Osteoblast (primary cell): ENCODE data around the gene SHANK3. TPM values are rescaled to one million over a fixed set of nuclear protein-coding genes. Genes with fewer than 3 reads are reported as not detected.

Experiments used
- DNase-seq: peaks from one replicate; pipeline ENCODE4 v3.0.0; 2011; ENCODE audit warnings: low spot score, mixed read lengths; ENCODE audit not compliant: insufficient read length; ENCODE audit errors: missing footprints
- H2AFZ ChIP-seq: 2 replicates; pipeline ENCODE4 v1.6.0; 2011; ENCODE audit warnings: mild to moderate bottlenecking, low read length
- H3K27ac ChIP-seq: 2 replicates; pipeline ENCODE4 v1.5.1; 2011; ENCODE audit warnings: mild to moderate bottlenecking, low read depth, low read length, moderate library complexity
- H3K27me3 ChIP-seq: 2 replicates; pipeline ENCODE4 v1.6.0; 2012; ENCODE audit warnings: mild to moderate bottlenecking, control low read depth, inconsistent platforms, low read length, moderate library complexity; ENCODE audit not compliant: insufficient read depth
- H3K36me3 ChIP-seq: 2 replicates; pipeline ENCODE4 v1.5.1; 2011; ENCODE audit warnings: mild to moderate bottlenecking, low read length, control low read depth, moderate library complexity; ENCODE audit not compliant: insufficient read depth
- H3K4me1 ChIP-seq: 2 replicates; pipeline ENCODE4 v1.5.1; 2011; ENCODE audit warnings: mild to moderate bottlenecking, low read length, control low read depth, moderate library complexity; ENCODE audit not compliant: insufficient read depth
- H3K4me2 ChIP-seq: 2 replicates; pipeline ENCODE4 v1.6.0; 2011; ENCODE audit warnings: mild to moderate bottlenecking, low read length; ENCODE audit not compliant: insufficient read depth
- H3K4me3 ChIP-seq: fragments of 200-600 bp; sonication (generic); 3 replicates; pipeline ENCODE4 v1.5.1; 2012; ENCODE audit warnings: mild to moderate bottlenecking, low read length, inconsistent platforms; ENCODE audit not compliant: insufficient read depth
- H3K79me2 ChIP-seq: 2 replicates; pipeline ENCODE4 v1.6.0; 2012; ENCODE audit warnings: mild to moderate bottlenecking, low read length, control low read depth, inconsistent platforms; ENCODE audit not compliant: insufficient read depth
- H3K9me3 ChIP-seq: 2 replicates; pipeline ENCODE4 v1.5.1; 2011; ENCODE audit warnings: low read depth, low read length, control low read depth
- H4K20me1 ChIP-seq: 2 replicates; pipeline ENCODE4 v1.6.0; 2012; ENCODE audit warnings: mild to moderate bottlenecking, low read length, control low read depth; ENCODE audit not compliant: insufficient read depth
- total RNA-seq: library from RNA; depleted of rRNA; stranded (reverse); fragments of >200 nt; gene quantifications from 2 replicates; pipeline ENCODE4 v1.2.3, GENCODE V29; 2012
- TF ChIP-seq, protein P1 (sequence below): IDR thresholded peaks from 2 replicates; pipeline ENCODE4 v1.5.1; 2011; ENCODE audit warnings: mild to moderate bottlenecking, low read depth, low read length, moderate library complexity; ENCODE audit errors: extremely low read depth

Gene SHANK3
- total RNA-seq, 1 donor = 0.36 TPM

- no peaks in the 10 kb centered on the region for H4K20me1 ChIP-seq
- H3K4me2 ChIP-seq = peak overlapping the region; percentile 61
- H3K79me2 ChIP-seq = no peaks in the 10 kb centered on the region
- H3K36me3 ChIP-seq = no peaks in the 10 kb centered on the region
- TF ChIP-seq, protein P1, sequence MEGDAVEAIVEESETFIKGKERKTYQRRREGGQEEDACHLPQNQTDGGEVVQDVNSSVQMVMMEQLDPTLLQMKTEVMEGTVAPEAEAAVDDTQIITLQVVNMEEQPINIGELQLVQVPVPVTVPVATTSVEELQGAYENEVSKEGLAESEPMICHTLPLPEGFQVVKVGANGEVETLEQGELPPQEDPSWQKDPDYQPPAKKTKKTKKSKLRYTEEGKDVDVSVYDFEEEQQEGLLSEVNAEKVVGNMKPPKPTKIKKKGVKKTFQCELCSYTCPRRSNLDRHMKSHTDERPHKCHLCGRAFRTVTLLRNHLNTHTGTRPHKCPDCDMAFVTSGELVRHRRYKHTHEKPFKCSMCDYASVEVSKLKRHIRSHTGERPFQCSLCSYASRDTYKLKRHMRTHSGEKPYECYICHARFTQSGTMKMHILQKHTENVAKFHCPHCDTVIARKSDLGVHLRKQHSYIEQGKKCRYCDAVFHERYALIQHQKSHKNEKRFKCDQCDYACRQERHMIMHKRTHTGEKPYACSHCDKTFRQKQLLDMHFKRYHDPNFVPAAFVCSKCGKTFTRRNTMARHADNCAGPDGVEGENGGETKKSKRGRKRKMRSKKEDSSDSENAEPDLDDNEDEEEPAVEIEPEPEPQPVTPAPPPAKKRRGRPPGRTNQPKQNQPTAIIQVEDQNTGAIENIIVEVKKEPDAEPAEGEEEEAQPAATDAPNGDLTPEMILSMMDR = peak; percentile 46
- DNase-seq = peak; percentile 95
- H3K9me3 ChIP-seq = no peaks in the 10 kb centered on the region
- H3K27me3 ChIP-seq = peaks cover 3% of the 10 kb centered on the region
- no peak overlapping the region for H2AFZ ChIP-seq
- no peaks in the 10 kb centered on the region for H3K4me1 ChIP-seq
- H3K4me3 ChIP-seq = peak overlapping the region; percentile 46
- no peak overlapping the region for H3K27ac ChIP-seq
Observed at GRCh38 chr22:50696799-50697561, 24.4 kb downstream of the SHANK3 start.

DNA sequence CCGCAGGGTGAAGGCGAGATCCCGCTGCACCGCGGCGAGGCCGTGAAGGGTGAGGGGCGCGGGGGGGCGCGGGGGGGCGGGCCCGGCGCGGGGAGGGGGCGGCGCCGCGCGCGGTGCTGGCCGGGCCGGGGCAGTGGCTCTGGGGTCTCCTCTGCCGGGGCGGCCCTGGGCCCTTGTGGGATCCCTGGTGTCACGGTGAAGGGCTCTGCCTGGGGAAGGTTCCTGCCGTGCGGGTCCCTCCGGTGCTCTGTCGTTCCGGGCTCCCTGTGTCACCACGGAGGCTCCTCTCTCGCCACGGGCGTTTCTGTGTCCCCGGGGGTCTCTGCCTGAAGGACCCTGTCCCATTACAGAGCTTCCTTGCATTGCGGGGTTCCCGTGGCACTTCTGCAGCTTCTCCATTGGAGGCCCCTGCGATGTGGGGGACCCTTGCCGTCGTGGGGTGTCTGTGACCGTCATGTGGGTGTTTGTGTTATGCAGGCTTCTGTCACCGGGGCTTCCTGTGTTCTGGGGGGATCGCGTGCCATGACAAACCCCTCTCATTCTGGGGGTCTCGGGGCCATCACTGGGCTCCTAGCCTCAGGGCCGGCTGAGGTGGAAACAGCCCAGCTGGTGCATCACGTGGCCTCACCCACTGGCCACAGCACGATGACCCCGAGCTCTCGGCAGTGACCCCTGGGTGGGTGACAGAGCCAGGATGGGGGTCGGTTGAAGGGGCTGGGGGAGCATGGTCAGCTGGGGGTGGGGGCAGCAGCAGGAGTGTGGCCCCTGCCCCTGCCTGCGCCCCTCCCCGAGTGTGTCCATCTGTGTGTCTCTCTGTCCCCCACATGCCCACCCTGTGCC lies 25.3 kb downstream of the SHANK3 start:
- Histone ChIP-seq H3K79me2 (no peaks in the 10 kb centered on the region), H3K27me3 (peaks cover 3% of the 10 kb centered on the region), H3K4me2 (peak overlapping the region; percentile 48), H2AFZ (peak overlapping the region; percentile 41), H3K27ac (no peak overlapping the region), H4K20me1 (no peaks in the 10 kb centered on the region), H3K36me3 (no peaks in the 10 kb centered on the region), H3K9me3 (no peaks in the 10 kb centered on the region), H3K4me3 (peak overlapping the region; percentile 47), H3K4me1 (no peaks in the 10 kb centered on the region)
- TF ChIP-seq, protein P1 = no peak
- DNase-seq = peak; percentile 93

- Histone ChIP-seq H3K4me2 (no peak overlapping the region), H3K4me3 (no peak overlapping the region), H2AFZ (no peak overlapping the region), H3K36me3 (no peaks in the 10 kb centered on the region), H4K20me1 (no peaks in the 10 kb centered on the region), H3K27me3 (peaks cover 3% of the 10 kb centered on the region), H3K79me2 (no peaks in the 10 kb centered on the region), H3K9me3 (no peaks in the 10 kb centered on the region), H3K27ac (no peak overlapping the region), H3K4me1 (no peaks in the 10 kb centered on the region)
- peak; percentile 82 for DNase-seq
- TF ChIP-seq, protein P1 = no peak
Observed at GRCh38 chr22:50698546-50698945, 25.9 kb downstream of the SHANK3 start.
